Measurements from ENCODE around the gene CYRIA. TPM values are rescaled to one million over a fixed set of nuclear protein-coding genes. Genes with fewer than 3 reads are reported as not detected.

Gene CYRIA
- total and polyA plus RNA-seq, 10 of the 15 experiments (the other 5 are each of a cell fraction or from before 2014, with no cell fraction given): 3.0 to 13.1 (median 8.5) TPM

DNA sequence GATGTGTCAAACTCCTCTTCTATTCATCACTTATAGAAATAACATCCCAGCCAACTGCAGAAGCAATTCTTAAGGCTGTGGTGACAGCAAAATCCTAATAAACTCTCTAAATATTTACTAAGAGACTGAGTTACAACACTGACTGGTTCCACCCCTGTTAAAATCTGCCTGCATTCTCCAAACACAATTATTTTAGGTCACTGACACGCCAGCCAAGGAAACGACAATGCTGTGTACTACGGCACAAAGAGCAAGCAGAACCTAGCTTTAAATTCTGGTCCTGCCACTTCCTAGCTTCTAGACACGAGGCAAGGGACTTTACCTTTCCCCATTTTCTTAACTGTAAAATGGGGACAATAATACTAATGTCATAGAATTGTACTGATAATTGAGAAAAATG is 4.1 kb downstream of the CYRIA start (continued):
- TF ChIP-seq, protein P1, sequence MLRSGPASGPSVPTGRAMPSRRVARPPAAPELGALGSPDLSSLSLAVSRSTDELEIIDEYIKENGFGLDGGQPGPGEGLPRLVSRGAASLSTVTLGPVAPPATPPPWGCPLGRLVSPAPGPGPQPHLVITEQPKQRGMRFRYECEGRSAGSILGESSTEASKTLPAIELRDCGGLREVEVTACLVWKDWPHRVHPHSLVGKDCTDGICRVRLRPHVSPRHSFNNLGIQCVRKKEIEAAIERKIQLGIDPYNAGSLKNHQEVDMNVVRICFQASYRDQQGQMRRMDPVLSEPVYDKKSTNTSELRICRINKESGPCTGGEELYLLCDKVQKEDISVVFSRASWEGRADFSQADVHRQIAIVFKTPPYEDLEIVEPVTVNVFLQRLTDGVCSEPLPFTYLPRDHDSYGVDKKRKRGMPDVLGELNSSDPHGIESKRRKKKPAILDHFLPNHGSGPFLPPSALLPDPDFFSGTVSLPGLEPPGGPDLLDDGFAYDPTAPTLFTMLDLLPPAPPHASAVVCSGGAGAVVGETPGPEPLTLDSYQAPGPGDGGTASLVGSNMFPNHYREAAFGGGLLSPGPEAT (IDR thresholded peaks at IDR 0.05; ENCODE audit: low read depth): no peak
- TF ChIP-seq CHD4 (IDR thresholded peaks at IDR 0.05): no peak

DNA sequence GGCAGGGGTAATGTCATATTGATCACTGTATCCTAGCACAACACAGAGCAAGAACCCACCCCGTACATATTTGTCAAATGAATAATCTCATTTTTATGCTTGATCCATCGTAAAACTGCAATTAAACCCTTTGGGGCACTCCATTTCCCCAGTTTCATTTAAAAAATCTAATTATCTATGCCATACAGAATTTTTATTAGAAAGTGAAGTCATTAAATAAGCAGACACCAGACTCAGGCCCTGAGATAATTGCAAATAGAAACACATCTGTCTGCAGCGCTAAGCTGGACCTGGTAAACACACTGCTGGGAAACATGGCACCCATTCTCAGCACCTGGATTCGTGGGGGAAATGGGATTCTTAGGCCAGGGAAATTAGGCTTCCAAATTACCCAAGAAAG is 5.1 kb downstream of the CYRIA start:
- ATAC-seq (no peak), DNase-seq (ENCODE audit: low read depth, low spot score) (no peak), FAIRE-seq (no peak)
- 21% methylated on average over 4 of the region's 4 CpGs for WGBS (ENCODE audit: insufficient coverage, insufficient replicate concordance, low lambda C conversion rate, missing lambda C conversion rate)
- peaks cover 0 to 7% of the 10 kb centered on the region in 2 experiments; a peak in 2 of 4 replicates for H3K27me3 ChIP-seq (replicated peaks in 1 of 2; ENCODE audit: control insufficient read depth in 2 of 2, insufficient read depth in 2 of 2, low read length in 1 of 2)
- intact Hi-C loops (cut with micrococcal nuclease; ENCODE audit: unreplicated experiment) (no loop called here), in situ Hi-C loops (cut with MboI) (no loop called here)
- no peak overlapping the region for H3K9ac ChIP-seq (ENCODE audit: control insufficient read depth, insufficient read depth, low read length)
- no peak overlapping the region for H3K4me3 ChIP-seq
- no peaks in the 10 kb centered on the region for H3K36me3 ChIP-seq (ENCODE audit: control insufficient read depth in 2 of 2, insufficient read depth in 2 of 2, low read length in 1 of 2)
- no peaks in the 10 kb centered on the region for H3K79me2 ChIP-seq (ENCODE audit: control insufficient read depth, insufficient read depth, low read length)
- H4K20me1 ChIP-seq (ENCODE audit: control insufficient read depth, insufficient read depth): no peaks in the 10 kb centered on the region
- peaks cover 41% of the 10 kb centered on the region for H3K4me1 ChIP-seq (ENCODE audit: control insufficient read depth, insufficient read depth, low read length)
- H3K27ac ChIP-seq (ENCODE audit: control insufficient read depth, insufficient read depth): no peak overlapping the region
- CTCF ChIA-PET: interaction anchor here (0.7 to 9.4 kb wide), 6 partner anchors 8 to 87 kb away, joined by 3 to 82 read pairs (median 9); no protein-coding TSS in a partner anchor
- POLR2A ChIA-PET: interaction anchor here (2.3 to 11.7 kb wide), 2 partner anchors 6 to 32 kb away, joined by 9 to 187 read pairs; no protein-coding TSS in a partner anchor
- H3K9me3 ChIP-seq (replicated peaks; ENCODE audit: control insufficient read depth, insufficient read depth, low read length): no peaks in the 10 kb centered on the region
- TF ChIP-seq DPF2 (IDR thresholded peaks at IDR 0.05) (no peak), TCF7 (IDR thresholded peaks at IDR 0.05; ENCODE audit: borderline replicate concordance) (no peak)
- TF ChIP-seq, protein P1 (IDR thresholded peaks at IDR 0.05; ENCODE audit: low read depth): no peak
- TF ChIP-seq, protein P2, sequence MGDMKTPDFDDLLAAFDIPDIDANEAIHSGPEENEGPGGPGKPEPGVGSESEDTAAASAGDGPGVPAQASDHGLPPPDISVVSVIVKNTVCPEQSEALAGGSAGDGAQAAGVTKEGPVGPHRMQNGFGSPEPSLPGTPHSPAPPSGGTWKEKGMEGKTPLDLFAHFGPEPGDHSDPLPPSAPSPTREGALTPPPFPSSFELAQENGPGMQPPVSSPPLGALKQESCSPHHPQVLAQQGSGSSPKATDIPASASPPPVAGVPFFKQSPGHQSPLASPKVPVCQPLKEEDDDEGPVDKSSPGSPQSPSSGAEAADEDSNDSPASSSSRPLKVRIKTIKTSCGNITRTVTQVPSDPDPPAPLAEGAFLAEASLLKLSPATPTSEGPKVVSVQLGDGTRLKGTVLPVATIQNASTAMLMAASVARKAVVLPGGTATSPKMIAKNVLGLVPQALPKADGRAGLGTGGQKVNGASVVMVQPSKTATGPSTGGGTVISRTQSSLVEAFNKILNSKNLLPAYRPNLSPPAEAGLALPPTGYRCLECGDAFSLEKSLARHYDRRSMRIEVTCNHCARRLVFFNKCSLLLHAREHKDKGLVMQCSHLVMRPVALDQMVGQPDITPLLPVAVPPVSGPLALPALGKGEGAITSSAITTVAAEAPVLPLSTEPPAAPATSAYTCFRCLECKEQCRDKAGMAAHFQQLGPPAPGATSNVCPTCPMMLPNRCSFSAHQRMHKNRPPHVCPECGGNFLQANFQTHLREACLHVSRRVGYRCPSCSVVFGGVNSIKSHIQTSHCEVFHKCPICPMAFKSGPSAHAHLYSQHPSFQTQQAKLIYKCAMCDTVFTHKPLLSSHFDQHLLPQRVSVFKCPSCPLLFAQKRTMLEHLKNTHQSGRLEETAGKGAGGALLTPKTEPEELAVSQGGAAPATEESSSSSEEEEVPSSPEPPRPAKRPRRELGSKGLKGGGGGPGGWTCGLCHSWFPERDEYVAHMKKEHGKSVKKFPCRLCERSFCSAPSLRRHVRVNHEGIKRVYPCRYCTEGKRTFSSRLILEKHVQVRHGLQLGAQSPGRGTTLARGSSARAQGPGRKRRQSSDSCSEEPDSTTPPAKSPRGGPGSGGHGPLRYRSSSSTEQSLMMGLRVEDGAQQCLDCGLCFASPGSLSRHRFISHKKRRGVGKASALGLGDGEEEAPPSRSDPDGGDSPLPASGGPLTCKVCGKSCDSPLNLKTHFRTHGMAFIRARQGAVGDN (IDR thresholded peaks at IDR 0.05): 0 out of 2 replicates have a peak, but pooled peaks have one; percentile 3
- H2AFZ ChIP-seq (ENCODE audit: control insufficient read depth, low read depth, low read length): no peak overlapping the region
- BruUV-seq (replicated peaks): no TSS peak
- H3K4me2 ChIP-seq (ENCODE audit: control insufficient read depth, insufficient read depth): no peak overlapping the region
- RAD21 ChIA-PET (ENCODE audit: unreplicated experiment): interaction anchor here (1.0 to 13.0 kb wide), 6 partner anchors 4 to 96 kb away, joined by 3 to 202 read pairs (median 170); partner anchors contain the start of gene CYRIA
- SMC1A ChIA-PET (ENCODE audit: uncharacterized antibody, unreplicated experiment): interaction anchor here (1.0 to 17.8 kb wide), 10 partner anchors 6 to 109 kb away, joined by 3 to 302 read pairs (median 18); no protein-coding TSS in a partner anchor
